ENCODE data around the gene HORMAD2.
A peak's percentile ranks its signal among the peaks of the same experiment; 100 is the strongest.
"Not testable (repeated sequence)": the region's sequence is repeated elsewhere in the genome, so short reads cannot be mapped to it uniquely, and the experiment has no call there.

The HORMAD2 gene

DNA sequence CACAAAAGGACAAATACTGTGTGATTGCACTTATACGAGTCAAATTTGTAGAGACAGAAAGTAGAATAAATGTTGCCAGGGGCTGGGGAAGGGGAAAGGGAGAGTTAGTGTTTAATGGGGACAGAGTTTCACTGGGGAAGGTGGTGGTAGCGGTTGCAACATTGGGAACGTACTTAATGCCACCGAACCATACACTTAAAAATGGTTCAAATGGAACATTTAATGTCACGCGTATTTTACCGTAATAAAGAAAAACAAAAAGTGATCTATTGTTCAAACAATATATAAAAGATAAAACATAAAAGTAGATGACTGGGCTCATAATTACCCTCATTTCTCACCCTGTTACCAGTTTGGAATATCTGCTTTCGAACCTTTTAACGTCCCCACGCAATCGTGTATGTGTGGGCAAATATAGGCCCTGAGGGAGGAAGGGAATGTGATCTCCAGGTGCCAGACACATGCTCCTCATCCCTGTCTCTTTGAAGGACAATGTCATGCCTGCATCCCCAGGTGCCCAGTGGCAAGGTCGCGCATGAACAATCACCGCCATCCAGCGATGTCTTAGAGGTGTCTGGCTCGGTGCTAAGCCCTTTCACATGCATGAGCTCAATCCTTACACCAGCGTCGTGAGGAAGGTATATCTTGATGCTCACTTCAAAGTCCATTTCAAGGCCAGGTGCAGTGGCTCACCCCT, 131.0 kb downstream of the HORMAD2 start:
- no peak for DNase-seq (ENCODE audit: low spot score in 2 of 2)
- Histone ChIP-seq H3K36me3 (replicated peaks) (no peaks in the 10 kb centered on the region), H3K4me1 (no peaks in the 10 kb centered on the region), H3K9me3 (no peaks in the 10 kb centered on the region), H3K4me3 (no peak overlapping the region), H3K27me3 (ENCODE audit: low read depth) (peaks cover 6% of the 10 kb centered on the region; the same call in 1 of the 2 replicates)
- in situ Hi-C loops (cut with MboI; ENCODE audit: low sequenced_read_pairs), result no loop called here

DNA sequence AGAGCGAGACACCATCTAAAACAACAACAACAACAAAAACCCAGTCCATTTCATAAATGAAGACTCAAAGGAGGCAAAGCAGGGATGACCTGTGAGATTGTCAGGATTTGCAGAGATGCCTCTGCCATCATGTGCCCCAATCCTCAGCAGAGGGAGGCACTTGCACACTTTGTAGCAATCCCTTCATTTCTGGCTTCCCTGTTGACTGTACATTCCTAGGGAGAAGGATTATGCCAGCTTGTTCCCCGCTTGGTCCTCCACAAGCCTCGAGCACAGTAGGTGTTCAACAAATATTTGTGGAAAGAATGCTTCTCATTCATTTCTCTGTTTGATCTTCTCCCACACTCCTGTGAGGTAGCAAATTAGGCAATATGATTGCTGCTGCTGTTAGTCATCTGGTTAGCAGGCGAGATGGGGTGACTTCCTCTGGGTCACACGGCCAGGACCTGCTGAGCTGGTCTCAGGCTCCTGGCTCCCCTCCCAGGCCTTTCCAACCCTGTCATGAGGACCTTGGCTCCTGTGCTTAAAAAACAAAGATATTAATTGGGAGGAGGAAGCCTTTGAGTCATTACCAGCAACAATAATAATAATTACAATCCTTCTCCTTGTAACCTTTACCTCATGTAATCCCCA, 132.2 kb downstream of the HORMAD2 start:
- in situ Hi-C loops (cut with MboI; ENCODE audit: low sequenced_read_pairs), result no loop called here
- Histone ChIP-seq H3K36me3 (replicated peaks) (no peaks in the 10 kb centered on the region), H3K4me3 (no peak overlapping the region), H3K27me3 (ENCODE audit: low read depth) (peaks cover 6% of the 10 kb centered on the region; the same call in 1 of the 2 replicates), H3K9me3 (no peaks in the 10 kb centered on the region), H3K4me1 (no peaks in the 10 kb centered on the region)
- DNase-seq (ENCODE audit: low spot score in 2 of 2), result no peak

DNA sequence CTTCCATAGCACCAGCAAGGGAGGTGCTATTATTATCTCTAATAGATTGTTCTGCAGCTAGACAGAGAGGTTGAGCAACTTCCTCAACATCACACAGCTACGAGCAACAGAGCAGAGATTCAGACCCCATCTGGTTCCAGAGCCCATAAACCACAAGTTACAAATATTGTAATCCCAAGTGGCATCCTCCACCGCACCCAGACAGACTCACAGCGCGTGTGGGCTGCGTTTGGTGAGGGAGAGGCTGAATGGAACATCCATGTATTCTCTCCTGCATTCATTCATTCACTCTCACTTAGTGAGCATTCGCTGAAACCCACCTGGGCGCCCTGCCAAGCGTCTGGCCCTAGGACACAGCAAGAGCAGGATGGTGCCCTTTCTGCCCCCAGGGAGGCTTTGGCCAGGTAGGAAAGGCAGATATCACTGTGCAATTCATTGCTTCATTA, 132.8 kb downstream of the HORMAD2 start:
- H3K4me3 ChIP-seq, result no peak overlapping the region
- no peaks in the 10 kb centered on the region for H3K9me3 ChIP-seq
- H3K4me1 ChIP-seq, result no peaks in the 10 kb centered on the region
- in situ Hi-C loops (cut with MboI; ENCODE audit: low sequenced_read_pairs), result no loop called here
- H3K27me3 ChIP-seq (ENCODE audit: low read depth), result peaks cover 6% of the 10 kb centered on the region; the same call in 1 of the 2 replicates
- no peaks in the 10 kb centered on the region for H3K36me3 ChIP-seq (replicated peaks)
- no peak for DNase-seq (ENCODE audit: low spot score in 2 of 2)

DNA sequence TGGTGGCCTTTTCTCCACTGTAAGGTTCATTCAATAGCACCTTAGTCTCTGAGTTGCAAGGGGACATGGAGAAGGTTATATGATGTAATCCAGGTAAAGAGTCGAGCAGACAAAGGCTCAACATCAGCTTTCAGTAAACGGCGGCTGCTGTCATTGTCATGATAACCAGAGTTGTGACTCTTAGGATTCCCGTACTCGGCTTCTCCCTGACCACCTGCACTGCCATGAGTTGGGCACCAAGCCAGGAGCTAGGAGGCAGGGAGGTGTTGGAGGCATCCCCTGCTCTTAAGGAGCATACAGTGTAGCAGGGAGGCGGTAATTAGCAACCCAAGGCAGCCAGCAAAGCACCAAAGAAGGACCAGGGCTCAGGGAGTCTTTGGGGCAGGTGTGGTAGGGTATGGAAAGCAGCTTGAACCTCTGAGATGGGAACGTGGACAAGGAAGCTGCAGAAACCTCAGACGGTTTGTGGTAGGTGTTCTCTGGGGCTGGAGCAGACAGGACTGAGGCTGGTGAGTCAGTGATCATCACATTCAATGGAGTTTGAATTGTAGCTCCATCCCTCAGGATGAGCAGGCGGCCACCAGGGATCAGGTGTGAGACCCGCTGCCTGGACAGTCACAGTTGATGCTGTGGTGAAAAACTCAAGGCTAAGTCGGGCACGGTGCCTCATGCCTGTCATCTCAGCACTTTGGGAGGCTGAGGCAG, 134.6 kb downstream of the HORMAD2 start:
- in situ Hi-C loops (cut with MboI; ENCODE audit: low sequenced_read_pairs), result no loop called here
- Histone ChIP-seq H3K27me3 (ENCODE audit: low read depth) (peaks cover 6% of the 10 kb centered on the region; the same call in 1 of the 2 replicates), H3K9me3 (no peaks in the 10 kb centered on the region), H3K4me3 (no peak overlapping the region), H3K4me1 (no peaks in the 10 kb centered on the region), H3K36me3 (replicated peaks) (no peaks in the 10 kb centered on the region)
- peak in 1 of 2 experiments; percentile 50 for DNase-seq (ENCODE audit: low spot score in 2 of 2)

DNA sequence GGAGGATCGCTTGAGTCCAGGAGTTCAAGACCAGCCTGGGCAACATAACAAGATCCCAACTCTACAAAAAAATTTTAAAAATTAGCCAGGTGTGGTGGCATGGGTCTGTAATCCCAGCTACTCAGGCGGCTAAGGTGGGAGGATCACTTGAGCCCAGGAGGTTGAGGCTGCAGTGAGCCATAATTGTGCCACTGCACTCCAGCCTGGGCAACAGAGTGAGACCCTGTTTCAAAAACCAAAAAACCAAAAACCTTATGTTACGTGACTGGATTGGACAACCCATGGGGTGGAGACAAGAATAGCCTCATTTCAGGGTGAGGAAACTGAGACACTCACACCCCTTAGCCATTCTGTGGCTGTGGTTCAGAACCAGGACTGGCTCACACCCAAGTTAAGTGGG, 136.0 kb downstream of the HORMAD2 start:
- in situ Hi-C loops (cut with MboI; ENCODE audit: low sequenced_read_pairs); H3K9me3 ChIP-seq; H3K27me3 ChIP-seq (ENCODE audit: low read depth); H3K4me3 ChIP-seq; H3K36me3 ChIP-seq (replicated peaks); H3K4me1 ChIP-seq; DNase-seq (ENCODE audit: low spot score in 2 of 2): not testable (repeated sequence)

DNA sequence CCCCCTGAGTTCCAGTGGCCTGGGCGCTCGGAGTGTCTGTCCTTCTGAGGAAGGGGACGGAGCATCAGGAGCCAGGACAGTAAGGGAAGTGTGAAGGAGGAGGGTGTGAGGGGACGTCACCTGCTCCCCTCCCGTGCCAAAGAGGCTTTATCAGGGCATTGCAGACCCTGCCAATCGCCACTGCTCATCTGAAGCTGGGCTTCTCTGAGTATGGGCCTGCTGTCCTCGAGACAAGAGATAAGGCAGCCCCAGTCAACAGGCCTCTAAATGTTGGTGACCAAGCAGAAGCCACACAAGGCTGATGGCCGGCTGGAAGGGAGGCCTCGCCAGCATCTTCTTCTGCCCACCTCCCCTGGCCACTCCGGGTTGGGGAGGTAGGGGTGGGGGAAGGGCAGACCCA, 136.4 kb downstream of the HORMAD2 start:
- DNase-seq (ENCODE audit: low spot score in 2 of 2), result no peak
- Histone ChIP-seq H3K27me3 (ENCODE audit: low read depth) (peaks cover 8% of the 10 kb centered on the region; the same call in 1 of the 2 replicates), H3K4me3 (no peak overlapping the region), H3K9me3 (no peaks in the 10 kb centered on the region), H3K4me1 (no peaks in the 10 kb centered on the region), H3K36me3 (replicated peaks) (no peaks in the 10 kb centered on the region)
- in situ Hi-C loops (cut with MboI; ENCODE audit: low sequenced_read_pairs), result no loop called here

DNA sequence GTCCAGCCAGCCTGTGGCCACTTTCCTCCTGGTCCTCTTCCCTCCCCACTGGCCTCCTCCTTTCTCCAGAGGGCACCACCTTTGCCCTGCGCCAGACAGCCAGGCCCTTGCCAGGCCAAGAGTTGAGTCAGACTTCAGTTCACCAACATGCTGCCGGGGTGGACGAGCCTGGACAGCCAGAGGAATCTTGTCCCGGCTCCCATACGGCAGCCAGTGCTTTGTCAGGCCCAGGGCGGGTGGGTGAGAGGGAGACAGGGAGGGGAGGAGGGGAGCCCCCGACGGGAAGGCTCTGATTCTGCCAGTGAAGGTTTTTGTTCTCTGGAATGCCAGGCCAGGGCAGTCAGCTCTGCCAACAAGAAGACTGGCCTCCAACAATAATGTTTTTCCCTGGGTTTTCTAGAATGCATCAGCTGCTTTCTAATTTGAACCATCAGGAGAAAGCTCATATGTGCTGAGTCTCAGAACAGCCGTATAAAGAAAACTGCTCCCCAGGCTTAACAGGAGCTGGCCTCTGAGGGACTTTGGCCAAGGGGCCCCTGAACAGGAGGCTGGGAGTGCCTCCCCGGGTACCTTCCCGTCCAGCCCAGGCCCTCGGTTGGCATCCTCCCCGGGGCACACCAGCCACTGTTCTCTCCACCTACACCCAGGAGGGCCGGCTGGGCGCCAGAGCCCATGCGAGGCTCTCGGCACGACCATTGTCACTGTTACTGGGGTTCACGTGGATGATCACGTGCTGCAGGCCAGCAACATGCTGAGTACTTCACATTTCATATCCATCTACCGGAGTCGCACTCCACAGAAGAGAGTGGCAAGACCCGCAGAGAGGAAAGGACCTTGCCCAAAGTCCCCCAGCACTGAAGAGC, 137.7 kb downstream of the HORMAD2 start:
- H3K4me1 ChIP-seq, result no peaks in the 10 kb centered on the region

DNA sequence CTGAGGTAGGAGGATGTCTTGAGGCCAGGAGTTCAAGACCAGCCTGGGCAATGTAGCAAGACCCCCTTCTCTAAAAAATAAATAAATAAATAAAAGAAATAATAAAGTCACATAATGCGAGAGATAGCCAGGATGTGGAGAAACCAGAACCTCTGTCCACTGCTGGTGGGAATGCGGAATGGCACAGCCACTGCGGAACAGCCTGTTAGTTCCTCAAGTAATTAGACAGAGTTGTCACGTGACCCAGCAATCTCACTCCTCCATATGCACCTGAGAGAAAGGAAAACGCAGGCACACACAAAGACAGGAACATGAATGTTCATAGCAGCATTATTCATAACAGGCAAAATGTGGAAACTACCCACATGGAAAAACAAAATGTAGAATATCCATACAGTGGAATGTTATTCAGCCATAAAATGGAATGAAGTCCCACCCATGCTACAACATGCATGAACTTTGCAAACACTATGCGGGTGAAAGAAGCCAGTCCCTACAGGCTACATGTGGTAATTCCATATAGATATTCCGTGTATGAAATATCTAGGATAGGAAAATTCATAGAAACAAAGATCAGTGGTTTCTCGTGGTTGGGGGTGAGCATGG, 138.9 kb downstream of the HORMAD2 start:
- peaks cover 8% of the 10 kb centered on the region; the same call in 1 of the 2 replicates for H3K27me3 ChIP-seq (ENCODE audit: low read depth)
- in situ Hi-C loops (cut with MboI; ENCODE audit: low sequenced_read_pairs), result no loop called here
- H3K4me3 ChIP-seq, result no peak overlapping the region
- no peaks in the 10 kb centered on the region for H3K9me3 ChIP-seq
- H3K36me3 ChIP-seq (replicated peaks), result no peaks in the 10 kb centered on the region
- no peak for DNase-seq (ENCODE audit: low spot score in 2 of 2)
- H3K4me1 ChIP-seq, result no peaks in the 10 kb centered on the region

More for the DNA sequence above, 137.7 kb downstream of the HORMAD2 start:
- DNase-seq (ENCODE audit: low spot score in 2 of 2), result no peak
- H3K27me3 ChIP-seq (ENCODE audit: low read depth), result peaks cover 8% of the 10 kb centered on the region; the same call in 1 of the 2 replicates
- no peaks in the 10 kb centered on the region for H3K9me3 ChIP-seq
- no peaks in the 10 kb centered on the region for H3K36me3 ChIP-seq (replicated peaks)
- in situ Hi-C loops (cut with MboI; ENCODE audit: low sequenced_read_pairs), result no loop called here
- H3K4me3 ChIP-seq, result no peak overlapping the region

DNA sequence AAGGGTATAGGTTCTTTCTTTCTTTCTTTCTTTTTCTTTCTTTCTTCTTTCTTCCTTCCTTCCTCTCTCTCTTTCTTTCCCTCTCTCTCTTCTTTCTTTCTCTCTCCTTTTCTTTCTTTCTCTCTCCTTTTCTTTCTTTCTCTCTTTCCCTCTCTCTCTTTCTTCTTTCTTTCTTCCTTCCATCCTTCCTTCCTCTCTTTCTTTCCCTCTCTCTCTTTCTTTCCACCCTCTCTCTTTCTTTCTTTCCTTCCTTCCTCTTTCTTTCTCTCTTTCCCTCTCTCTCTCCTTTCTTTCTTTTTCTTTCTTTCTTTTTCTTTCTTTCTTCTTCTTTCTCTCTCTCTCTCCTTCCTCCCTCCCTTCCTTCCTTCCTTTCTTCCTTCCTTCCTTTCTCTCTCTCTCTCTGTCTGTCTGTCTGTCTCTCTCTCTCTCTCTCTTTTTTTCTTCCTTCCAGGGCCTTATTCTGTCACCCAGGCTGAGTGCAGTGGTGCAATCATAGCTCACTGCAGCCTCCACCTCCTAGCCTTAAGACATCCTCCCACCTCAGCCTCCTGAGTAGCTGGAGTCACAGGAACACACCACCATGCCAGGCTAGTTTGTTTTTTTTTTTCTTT, 139.5 kb downstream of the HORMAD2 start:
- no peak overlapping the region for H3K4me3 ChIP-seq
- H3K27me3 ChIP-seq (ENCODE audit: low read depth), result peaks cover 7% of the 10 kb centered on the region; the same call in 1 of the 2 replicates
- H3K9me3 ChIP-seq, result no peaks in the 10 kb centered on the region
- no peaks in the 10 kb centered on the region for H3K4me1 ChIP-seq
- DNase-seq (ENCODE audit: low spot score in 2 of 2), result no peak
- in situ Hi-C loops (cut with MboI; ENCODE audit: low sequenced_read_pairs), result no loop called here
- H3K36me3 ChIP-seq (replicated peaks), result no peaks in the 10 kb centered on the region

DNA sequence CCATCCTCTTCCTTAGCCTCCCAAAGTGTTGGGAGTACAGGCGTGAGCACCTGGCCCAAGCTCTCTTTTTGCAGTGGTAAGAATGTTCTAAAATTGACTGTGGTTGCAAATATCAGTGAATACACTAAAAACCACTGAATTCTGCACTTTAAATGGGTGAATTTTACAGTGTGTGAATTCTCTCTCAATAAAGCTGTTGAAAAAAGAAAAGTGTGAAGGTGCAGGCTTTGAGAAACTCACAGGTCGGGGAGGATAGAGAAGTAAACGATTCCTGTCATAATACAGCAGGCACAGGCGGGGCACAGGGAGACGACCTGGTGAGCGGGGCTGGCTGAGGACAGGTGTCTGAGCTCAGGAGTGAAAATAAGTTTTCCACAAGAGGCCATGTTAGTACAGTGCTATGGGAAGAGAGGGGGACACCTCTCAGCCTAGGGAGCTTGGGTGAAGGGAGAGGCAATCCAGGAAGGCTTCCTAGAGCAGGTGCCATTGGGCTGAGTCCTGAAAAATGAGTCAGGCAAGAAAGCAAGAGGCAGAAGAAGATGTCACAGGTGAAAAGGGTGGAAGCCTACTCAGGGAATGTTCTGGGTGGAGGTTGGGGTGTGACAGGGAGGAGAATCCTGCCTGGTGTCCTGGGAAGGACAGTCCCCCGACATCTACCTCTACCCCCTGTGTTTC, 140.2 kb downstream of the HORMAD2 start:
- in situ Hi-C loops (cut with MboI; ENCODE audit: low sequenced_read_pairs), result no loop called here
- no peak for DNase-seq (ENCODE audit: low spot score in 2 of 2)
- H3K4me1 ChIP-seq, result no peaks in the 10 kb centered on the region

DNA sequence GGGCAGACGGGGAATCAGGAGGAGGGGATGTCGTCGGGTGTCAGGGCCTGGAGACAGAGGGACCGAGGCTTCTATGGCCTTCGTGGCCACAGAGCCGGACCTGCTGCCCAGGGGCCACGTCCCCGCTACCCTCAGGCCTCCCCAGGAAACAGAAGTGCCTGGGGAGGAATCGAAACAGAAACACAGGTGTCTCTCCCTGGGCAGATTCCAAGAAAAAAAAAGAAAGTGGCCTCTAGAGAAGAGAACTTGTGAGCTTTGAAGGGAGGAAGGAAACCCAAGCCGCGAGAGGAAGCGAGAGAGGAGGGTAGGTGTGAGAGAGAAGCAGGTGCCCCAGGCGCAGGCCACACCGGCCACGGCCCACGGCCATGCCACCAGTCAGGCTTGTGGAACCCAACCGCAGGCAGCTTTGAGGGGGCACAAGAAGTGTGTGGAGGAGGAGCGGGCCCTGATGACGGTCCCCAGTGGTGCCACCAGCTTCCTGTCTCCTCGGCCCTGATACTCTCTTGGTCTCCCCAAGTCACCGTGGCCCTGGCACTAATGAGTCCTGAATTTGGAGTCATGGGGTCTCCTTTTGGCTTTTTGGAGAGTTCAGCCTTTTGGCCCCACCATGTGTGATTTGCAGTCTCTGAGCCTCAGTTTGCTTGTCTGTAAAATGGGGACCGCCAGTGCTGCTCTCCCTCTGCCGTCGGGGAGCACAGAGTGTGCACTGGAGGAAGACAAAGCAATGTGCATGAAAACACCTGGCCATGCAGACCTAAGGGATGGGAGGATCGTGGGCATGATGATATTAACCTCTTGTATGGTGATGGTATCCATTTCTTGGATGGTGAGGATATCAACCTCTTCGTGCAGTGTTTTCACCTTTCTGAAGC, 141.1 kb downstream of the HORMAD2 start:
- Histone ChIP-seq H3K9me3 (no peaks in the 10 kb centered on the region), H3K27me3 (ENCODE audit: low read depth) (peaks cover 2% of the 10 kb centered on the region; the same call in 1 of the 2 replicates), H3K4me1 (no peaks in the 10 kb centered on the region), H3K36me3 (replicated peaks) (no peaks in the 10 kb centered on the region), H3K4me3 (no peak overlapping the region)
- DNase-seq (ENCODE audit: low spot score in 2 of 2), result no peak
- in situ Hi-C loops (cut with MboI; ENCODE audit: low sequenced_read_pairs), result no loop called here

More for the DNA sequence above, 140.2 kb downstream of the HORMAD2 start:
- Histone ChIP-seq H3K4me3 (no peak overlapping the region), H3K9me3 (no peaks in the 10 kb centered on the region), H3K27me3 (ENCODE audit: low read depth) (peaks cover 2% of the 10 kb centered on the region; the same call in 1 of the 2 replicates), H3K36me3 (replicated peaks) (no peaks in the 10 kb centered on the region)

All from HAP-1 (cell line).